T1000 (cell line): ENCODE data around the gene ST6GALNAC5.
A peak's percentile ranks its signal among the peaks of the same experiment; 100 is the strongest.
"Not testable (repeated sequence)": the region's sequence is repeated elsewhere in the genome, so short reads cannot be mapped to it uniquely, and the experiment has no call there.

Source experiments
- DNase-seq: peaks from one replicate; lab custom pipeline; 2025; ENCODE audit warnings: mixed read lengths; lab: John Stamatoyannopoulos, UW

ST6GALNAC5 gene

DNA sequence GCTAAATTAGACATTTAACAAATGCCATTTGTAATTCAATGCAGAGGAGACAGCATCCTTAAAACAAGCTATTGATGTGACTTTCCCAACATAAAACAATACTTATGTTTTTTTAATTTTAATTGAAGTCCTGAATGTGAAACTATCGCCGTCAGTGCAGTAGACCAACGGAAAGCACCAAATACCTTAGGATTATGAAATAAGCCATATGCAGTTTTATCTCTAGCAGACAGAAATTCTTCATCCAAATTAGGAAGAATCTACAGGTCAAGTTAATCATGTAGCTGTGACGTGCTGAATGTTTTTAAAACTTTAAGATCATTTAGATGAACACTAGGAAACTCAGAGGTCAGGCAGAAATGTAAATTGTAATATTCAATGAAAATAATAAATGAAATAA, 714 bp upstream of the ST6GALNAC5 start:
- DNase-seq = no peak

DNA sequence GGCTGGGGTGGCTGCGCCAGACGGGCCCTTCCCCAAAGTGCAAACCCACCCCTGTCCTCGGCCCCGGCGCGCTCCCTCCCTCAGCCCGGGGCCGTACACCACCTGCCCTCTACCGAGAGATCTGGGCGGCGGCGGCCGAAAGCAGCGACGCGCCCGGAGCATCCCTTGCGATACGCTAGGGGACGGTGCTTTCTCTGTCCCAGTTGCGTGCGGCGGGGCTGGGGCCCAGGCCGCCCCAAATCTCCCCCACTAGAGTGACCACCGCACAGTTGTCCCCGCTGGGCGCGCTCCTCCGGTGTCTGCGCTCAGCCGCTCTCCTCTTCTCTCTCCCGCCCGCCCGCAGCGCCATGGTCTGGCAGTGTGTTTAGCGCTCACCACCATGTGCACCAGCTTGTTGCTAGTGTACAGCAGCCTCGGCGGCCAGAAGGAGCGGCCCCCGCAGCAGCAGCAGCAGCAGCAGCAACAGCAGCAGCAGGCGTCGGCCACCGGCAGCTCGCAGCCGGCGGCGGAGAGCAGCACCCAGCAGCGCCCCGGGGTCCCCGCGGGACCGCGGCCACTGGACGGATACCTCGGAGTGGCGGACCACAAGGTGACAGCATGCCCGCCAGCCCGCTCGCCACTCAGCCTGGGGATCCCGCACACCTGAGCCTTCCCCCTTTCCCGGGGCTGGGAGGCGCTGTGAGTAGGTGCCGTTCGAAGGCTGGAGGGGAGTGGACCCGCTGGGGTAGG, 1.0 kb downstream of the ST6GALNAC5 start:
- no peak for DNase-seq

DNA sequence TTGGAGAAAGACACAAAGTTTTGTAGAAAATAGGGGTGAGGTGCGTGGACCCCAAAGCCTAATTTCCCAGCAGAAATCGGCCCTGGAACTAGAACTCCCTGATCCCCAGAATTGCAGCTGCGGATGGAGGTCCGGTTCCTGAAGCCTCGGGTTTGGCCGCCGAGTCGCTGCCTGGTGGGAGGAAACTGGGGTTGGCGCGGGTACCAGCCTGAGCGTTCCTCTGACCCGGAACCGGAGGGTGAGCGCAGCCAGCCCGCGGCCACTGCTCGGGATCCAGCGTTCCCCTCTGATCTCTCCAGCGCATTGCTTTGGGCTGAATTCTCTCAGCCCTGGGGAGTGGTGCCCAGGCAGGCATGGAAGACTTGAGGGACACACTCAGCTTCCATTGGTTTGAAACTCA, 1.6 kb downstream of the ST6GALNAC5 start:
- no peak for DNase-seq

DNA sequence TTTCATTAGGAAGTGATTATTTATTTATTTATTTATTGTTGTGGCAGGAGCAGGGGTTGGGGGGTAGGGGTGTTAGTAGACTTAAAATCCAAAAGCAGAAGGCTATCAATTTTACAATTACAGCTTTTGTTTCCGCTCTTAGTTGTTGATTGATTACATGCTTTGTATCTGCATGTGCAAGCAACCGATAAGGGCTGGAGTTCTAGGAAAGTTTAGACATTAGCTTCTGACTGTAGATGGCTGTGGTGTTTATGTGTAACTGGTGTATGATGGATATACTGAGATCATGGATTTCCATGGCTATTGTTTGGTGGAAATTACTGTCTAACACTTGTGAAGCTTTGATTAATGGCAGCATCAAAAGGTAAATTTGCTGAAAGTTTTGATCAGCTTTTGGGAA, 2.8 kb downstream of the ST6GALNAC5 start:
- no peak for DNase-seq

DNA sequence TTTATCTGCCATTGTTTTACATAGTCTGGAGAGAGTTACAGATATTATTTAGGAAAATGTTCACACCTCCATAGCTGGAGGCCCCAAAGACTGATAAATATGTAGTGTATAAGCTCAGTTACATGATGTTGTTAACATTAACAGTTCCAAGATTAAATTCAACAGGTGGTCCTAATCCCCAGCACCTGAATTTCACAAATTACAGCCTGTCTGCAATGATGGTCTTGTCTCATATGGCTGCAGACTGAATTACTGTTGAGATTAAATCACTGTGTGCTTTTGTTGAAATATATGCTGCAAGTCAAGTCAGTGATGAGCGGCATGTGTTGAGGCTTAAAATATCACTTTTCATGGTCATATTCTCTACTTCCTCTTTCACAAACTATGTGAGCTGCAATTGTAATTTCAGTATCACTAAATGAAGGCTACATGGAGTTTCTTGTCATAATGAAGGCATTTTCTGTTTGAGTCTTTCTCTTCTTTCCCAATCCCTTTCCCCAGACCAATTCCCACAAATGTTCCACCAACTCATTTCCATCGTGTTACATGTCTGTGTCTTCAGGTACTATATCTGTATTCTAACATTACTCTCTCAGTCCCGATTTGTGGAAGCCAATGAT, 4.2 kb downstream of the ST6GALNAC5 start:
- DNase-seq = no peak

GRCh38 chr1:76872944-76873343, 5.7 kb downstream of the ST6GALNAC5 start:
- DNase-seq = no peak

GRCh38 chr1:76876655-76877395, 9.5 kb downstream of the ST6GALNAC5 start:
- no peak for DNase-seq

DNA sequence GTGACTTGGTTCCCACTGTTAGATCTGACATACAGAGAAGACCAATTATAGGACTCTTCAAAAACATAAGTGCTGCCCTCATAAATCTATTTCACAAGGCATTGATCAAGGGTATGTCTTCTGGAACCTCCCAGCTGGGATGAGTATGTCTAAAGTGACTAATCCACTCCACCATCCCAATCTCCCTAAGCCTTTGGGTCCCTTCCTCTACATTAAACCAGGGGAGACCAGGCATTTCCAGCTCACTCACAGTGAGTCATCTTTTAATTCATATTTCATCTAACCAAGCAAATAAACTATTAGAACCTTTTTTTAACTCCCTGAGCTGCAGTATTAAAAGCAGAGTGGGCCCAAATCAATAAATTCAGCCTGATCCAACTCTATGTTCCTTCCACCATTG, 11.7 kb downstream of the ST6GALNAC5 start:
- DNase-seq = not testable (repeated sequence)

DNA sequence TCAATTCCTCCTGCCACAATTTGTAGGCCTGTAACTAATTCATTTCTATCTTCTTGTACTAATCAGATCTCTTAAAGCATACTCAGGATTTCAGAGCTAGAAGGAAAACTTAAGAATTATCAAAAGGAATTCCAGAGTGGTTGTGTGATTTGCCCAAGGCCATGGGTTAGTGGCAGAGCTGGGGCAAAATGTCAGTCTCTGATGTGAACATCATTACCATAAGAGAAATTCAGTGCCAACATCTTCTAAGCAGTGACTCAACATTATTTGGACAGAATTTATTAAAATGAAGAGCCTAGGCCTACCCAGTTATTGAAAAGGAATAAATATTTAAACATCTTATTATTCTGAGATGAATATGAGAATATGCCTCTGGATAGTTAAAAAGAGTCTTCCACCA, 14.5 kb downstream of the ST6GALNAC5 start:
- DNase-seq = no peak

- no peak for DNase-seq
Observed at GRCh38 chr1:76891931-76892622, 24.8 kb downstream of the ST6GALNAC5 start.

DNA sequence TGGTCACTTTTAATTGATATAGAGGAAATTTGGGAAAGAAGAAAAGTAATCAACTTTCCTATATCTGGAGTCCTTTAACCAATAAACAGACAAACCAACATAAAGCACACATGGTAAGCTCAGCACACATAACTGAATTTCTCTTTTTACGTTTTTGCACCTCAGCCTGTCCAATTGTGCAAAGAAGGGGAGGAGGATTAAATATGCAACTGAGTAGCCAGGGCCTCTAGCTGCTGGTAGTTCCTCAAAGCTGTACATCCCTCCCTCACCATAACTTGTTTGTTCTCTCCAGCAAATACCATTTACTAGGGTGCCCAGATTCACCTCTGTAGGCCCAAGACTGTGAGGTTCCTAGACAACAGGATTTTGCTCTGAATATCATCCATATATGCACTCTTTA, 25.4 kb downstream of the ST6GALNAC5 start:
- no peak for DNase-seq

DNA sequence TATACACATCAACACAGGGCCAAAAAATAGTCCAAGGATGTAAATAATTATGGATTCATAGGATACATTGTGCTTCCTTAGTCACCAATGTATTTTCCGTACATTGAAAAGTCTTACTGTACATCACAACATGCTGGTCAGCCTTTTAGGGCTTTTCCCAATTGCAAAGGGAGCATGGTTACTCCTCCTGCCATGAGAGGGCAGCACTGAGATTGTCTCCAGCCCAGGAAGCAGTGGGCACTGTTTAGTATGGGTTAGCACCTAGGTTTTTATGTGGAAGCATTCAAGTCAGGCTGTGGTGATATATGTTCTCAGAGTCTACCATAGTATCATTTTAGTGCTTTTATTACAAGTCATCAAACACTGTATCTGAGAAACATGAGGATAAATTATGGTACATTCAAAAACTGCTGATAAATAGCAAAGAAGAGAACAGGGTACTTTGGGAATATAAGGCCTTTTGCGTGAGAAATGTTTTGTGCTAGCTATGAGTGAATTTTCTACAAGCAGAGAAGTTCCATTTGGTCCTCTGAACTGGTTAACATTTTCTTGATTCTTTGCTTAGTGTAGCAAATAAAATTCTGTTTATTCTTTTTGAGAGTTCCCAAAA, 34.0 kb downstream of the ST6GALNAC5 start:
- peak; percentile 49 for DNase-seq

GRCh38 chr1:76905876-76906595, 38.8 kb downstream of the ST6GALNAC5 start:
- DNase-seq = no peak

- DNase-seq = no peak
Observed at GRCh38 chr1:76909311-76909710, 42.0 kb downstream of the ST6GALNAC5 start.

GRCh38 chr1:76919085-76919484, 51.8 kb downstream of the ST6GALNAC5 start:
- no peak for DNase-seq

- DNase-seq = no peak
Observed at GRCh38 chr1:76921590-76921989, 54.3 kb downstream of the ST6GALNAC5 start.

DNA sequence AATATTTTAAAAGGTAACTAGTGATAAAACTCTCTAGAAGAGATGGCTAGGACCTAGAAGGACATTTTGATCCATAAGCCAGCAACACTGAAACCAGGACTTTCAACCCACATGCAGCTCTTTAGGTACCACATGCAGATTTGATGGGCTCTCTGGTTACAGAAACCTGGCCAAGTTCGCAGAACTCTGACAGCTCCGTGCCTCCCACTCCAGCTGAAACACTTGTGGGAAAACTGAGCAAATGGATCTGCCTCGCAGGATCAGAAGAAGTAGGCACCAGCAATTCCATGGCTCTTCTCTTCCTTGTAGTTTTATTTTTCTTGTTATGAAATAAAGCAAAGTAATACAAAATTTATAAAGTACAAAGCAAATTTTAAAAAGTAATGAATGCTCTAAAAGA, 58.5 kb downstream of the ST6GALNAC5 start:
- no peak for DNase-seq

DNA sequence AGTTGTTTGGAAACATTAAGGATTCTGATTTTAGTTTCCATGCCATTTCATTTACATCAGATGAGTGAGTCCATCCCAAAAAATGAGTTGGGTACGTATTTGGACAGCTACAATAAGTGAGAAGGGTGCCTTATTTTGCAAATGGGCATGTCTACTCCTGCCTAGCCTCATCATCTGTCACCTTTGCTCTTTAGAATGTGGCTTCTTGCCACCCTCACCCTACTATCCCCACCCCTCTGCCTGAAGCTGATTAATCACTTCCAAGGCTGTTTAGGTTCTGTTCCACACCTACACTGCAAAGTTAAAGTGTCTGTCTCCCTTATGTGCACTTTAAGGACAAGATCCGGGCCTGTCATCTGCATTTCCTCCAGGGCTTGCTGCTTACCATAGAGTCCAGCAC, 61.2 kb downstream of the ST6GALNAC5 start:
- no peak for DNase-seq

DNA sequence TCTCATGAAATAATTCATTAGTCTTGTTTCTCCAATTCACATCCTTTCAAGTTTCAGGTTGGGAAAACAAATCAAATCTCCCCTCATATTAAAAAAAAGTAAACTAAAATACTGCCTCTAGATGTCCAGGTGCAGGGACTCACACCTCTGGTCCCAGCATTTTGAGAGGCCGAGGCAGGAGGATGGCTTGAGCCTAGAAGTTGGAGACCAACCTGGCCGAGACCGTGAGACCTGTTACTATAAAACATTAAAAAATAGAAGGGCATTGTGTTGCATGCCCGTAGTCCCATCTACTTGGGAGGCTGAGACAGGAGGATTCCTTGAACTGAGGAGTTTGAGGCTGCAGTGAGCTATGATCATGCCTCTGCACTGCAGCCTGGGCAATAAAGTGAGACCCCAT, 61.9 kb downstream of the ST6GALNAC5 start:
- DNase-seq = no peak

DNA sequence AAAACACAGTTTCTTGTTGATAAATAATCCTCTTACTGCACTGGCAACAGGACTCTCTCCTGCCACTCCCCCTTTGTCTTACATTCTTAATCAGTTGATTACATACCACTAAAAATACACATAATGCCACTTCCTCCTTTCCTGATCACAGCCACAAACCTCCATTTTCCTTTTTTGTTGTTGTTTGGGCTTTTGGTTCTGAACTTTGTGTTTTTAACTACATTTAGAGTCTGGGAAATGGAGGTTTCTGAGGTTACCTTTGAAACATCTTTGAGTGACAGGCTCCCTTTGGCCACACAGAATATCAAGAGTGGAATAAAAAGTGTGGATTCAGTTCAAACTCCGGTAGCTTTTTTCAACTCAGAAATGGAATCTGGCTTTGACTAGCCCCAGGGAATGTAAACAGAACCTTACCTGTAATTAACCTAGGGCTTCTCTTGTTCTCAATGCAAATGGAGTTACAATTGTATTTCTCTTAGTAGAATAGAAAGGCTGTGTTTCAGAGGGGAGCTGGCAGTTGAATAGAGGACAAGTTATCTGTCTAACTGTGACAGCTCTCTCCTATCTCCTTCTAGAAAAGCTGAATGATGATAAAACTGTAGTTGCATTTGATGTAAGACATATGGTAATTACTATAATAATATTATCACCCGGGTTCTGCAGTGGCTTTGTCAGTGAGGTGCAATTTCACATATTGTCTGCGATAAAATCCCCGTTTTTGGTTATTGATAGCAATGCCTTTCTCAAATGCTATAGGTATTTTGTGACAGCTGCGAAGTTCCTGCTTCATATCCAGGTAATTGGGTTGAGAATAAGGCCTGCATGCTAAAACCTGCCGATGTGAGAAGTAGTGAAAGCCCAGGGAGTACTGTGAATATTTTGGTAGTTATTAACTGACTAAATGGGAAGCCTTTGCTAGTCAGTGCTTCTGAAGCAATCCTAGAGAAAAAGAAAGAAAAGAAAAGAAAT, 66.9 kb downstream of the ST6GALNAC5 start:
- no peak for DNase-seq
